Thyroid gland (tissue), 4 donors: ENCODE results near the gene DVL1. TPM values are rescaled to one million over a fixed set of nuclear protein-coding genes. Genes with fewer than 3 reads are reported as not detected.

Source experiments
- DNase-seq, 2 donors: peaks; one replicate each; pipeline ENCODE4 v3.0.0-alpha.2; 2019
- H3K27ac ChIP-seq, 3 donors: fragments of 200-600 bp; sonication (generic); 1 replicate in 2 of 3; 2 replicates in 1 of 3; pipeline ENCODE4 v1.5.1; 2016 to 2019; ENCODE audit warnings: mild to moderate bottlenecking in 1 of 3, moderate library complexity in 1 of 3
- H3K27me3 ChIP-seq: fragments of 200-600 bp; sonication (generic); one replicate; pipeline ENCODE4 v1.5.1; 2019
- H3K36me3 ChIP-seq, 2 donors: fragments of 200-600 bp; sonication (generic); one replicate each; pipeline ENCODE4 v1.5.1; 2016 to 2019
- H3K4me1 ChIP-seq, 2 donors: fragments of 200-600 bp; sonication (generic); one replicate each; pipeline ENCODE4 v1.5.1; 2017 to 2019
- H3K4me3 ChIP-seq, 3 donors: fragments of 200-600 bp; sonication (generic); replicated peaks in 1 of 3; 1 replicate in 2 of 3; 2 replicates in 1 of 3; pipeline ENCODE4 v1.5.1; 2016; ENCODE audit warnings: mild to moderate bottlenecking in 1 of 3
- H3K9me3 ChIP-seq: fragments of 200-600 bp; sonication (generic); one replicate; pipeline ENCODE4 v1.5.1; 2017
- POLR2A ChIP-seq, 2 donors: fragments of 450-650 bp; IDR thresholded peaks; one replicate each; pipeline ENCODE4 v1.6.1; 2017; ENCODE audit warnings: antibody characterized with exemption in 2 of 2, mild to moderate bottlenecking in 2 of 2, moderate library complexity in 1 of 2
- WGBS, 2 donors: methylation state at CpG; one replicate each; pipeline ENCODE4 v1.1.5; 2017; 5-methylcytosine and 5-hydroxymethylcytosine counted together
- intact Hi-C: fragments of 100-400 bp; cut with DNase I; formaldehyde crosslinking; loops from one replicate; pipeline ENCODE4 v1.15.1; 2023
- total RNA-seq, 4 donors: library from RNA; depleted of rRNA; stranded (reverse); fragments of >200 nt; gene quantifications; one replicate each; pipeline ENCODE4 v1.2.3, GENCODE V29; 2016
- TF ChIP-seq, protein P1 (sequence below), 6 experiments: fragments of 200-600 bp in 3 of 6; fragments of 450-650 bp in 3 of 6; sonication (generic) in 3 of 6; IDR thresholded peaks; one replicate each; pipeline ENCODE4 v1.5.1; 2016 to 2019; ENCODE audit warnings: antibody characterized with exemption in 6 of 6, mild to moderate bottlenecking in 2 of 6, inconsistent platforms in 1 of 6, moderate library complexity in 1 of 6

DVL1 gene
- total RNA-seq, 4 donors from 2014 or later, result 46.6 to 79.4 (median 61.7) TPM

DNA sequence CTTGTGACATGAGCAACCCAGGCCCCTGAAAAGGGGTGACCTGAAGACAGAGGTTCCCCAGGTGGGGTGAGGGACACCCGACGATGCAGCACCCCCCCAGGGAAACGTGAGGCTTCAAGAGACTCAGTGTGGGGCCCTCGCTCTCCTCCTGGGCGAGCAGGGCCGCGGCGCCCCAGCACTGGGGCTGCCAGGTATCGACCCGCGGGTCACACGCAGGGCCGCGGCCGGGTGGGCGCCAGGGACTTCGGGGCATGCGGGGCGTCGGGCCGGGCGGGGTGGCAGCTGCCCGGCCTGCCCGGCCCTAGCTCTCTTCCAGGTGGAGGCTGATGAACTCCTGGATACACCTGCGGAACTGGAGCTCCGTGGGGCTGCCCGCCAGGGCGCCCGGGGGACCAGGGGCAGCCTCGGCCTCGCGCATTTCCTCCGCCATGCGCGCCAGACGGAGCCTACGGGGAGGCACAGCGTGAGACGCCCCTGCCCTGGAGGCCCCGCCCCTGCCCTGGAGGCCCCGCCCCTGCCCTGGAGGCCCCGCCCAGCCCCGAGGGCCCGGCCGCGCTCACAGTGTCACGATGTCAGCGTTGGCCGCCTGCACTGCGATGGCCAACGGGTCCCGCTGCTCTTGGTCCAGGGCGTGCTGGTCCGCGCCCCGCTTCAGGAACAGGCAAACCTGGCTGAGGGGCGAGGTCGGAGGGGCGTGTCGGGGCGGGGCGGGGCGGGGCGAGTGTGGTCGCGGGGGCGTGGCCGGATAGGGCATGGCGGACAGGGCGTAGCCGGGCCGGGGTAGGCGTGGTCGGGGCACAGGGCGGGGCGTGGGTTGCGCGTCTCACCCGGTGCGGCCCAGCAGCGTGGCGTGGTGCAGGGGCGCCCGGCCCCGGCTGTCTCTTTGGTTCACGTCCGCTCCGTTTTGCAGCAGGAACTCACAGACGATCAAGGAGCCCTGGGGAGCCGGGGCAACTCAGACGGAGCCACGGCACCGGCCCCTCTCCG, 55.7 kb downstream of the DVL1 start:
- WGBS, 2 donors, result 88 to 91% methylated on average over 15 to 41 of the region's 94 CpGs
- peaks cover 6 to 9% of the 10 kb centered on the region in 2 donors for H3K4me1 ChIP-seq
- H3K9me3 ChIP-seq, result no peaks in the 10 kb centered on the region
- no peak for DNase-seq
- H3K27ac ChIP-seq, result no peak overlapping the region
- H3K36me3 ChIP-seq, result peaks cover 0 to 4% of the 10 kb centered on the region in 2 donors
- TF ChIP-seq POLR2A (IDR thresholded peaks at IDR 0.05), result no peak
- TF ChIP-seq, protein P1, sequence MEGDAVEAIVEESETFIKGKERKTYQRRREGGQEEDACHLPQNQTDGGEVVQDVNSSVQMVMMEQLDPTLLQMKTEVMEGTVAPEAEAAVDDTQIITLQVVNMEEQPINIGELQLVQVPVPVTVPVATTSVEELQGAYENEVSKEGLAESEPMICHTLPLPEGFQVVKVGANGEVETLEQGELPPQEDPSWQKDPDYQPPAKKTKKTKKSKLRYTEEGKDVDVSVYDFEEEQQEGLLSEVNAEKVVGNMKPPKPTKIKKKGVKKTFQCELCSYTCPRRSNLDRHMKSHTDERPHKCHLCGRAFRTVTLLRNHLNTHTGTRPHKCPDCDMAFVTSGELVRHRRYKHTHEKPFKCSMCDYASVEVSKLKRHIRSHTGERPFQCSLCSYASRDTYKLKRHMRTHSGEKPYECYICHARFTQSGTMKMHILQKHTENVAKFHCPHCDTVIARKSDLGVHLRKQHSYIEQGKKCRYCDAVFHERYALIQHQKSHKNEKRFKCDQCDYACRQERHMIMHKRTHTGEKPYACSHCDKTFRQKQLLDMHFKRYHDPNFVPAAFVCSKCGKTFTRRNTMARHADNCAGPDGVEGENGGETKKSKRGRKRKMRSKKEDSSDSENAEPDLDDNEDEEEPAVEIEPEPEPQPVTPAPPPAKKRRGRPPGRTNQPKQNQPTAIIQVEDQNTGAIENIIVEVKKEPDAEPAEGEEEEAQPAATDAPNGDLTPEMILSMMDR (IDR thresholded peaks at IDR 0.05), result no peak
- H3K4me3 ChIP-seq, result no peak overlapping the region
- no peaks in the 10 kb centered on the region for H3K27me3 ChIP-seq
- intact Hi-C loops, result loop anchor here (10.0 kb wide), 1 partner anchor 319 kb away; no protein-coding TSS in a partner anchor

GRCh38 chr1:1292851-1293250, 56.4 kb downstream of the DVL1 start:
- Histone ChIP-seq H3K4me3 (no peak overlapping the region), H3K27ac (no peak overlapping the region), H3K9me3 (no peaks in the 10 kb centered on the region), H3K27me3 (no peaks in the 10 kb centered on the region), H3K36me3 (peaks cover 0 to 3% of the 10 kb centered on the region in 2 donors), H3K4me1 (peaks cover 6 to 9% of the 10 kb centered on the region in 2 donors)
- intact Hi-C loops, result loop anchor here (10.0 kb wide), 1 partner anchor 318 kb away; no protein-coding TSS in a partner anchor
- DNase-seq, result no peak
- TF ChIP-seq POLR2A (IDR thresholded peaks at IDR 0.05), result no peak
- TF ChIP-seq, protein P1 (IDR thresholded peaks at IDR 0.05), result no peak
- WGBS, 2 donors, result 92 to 95% methylated on average over 13 to 17 of the region's 18 CpGs

GRCh38 chr1:1292442-1292779, 56.8 kb downstream of the DVL1 start:
- intact Hi-C loops, result loop anchor here (10.0 kb wide), 1 partner anchor 318 kb away; no protein-coding TSS in a partner anchor

GRCh38 chr1:1291548-1292441, 57.4 kb downstream of the DVL1 start:
- peak; percentile 86 to 89 for DNase-seq
- H3K4me1 ChIP-seq, result peaks cover 6 to 9% of the 10 kb centered on the region in 2 donors
- H3K27ac ChIP-seq, result no peak overlapping the region
- 43 to 49% methylated on average over 6 to 21 of the region's 45 CpGs for WGBS, 2 donors
- H3K27me3 ChIP-seq, result no peaks in the 10 kb centered on the region
- intact Hi-C loops, result loop anchor here (2.0 to 10.0 kb wide), 2 partner anchors 169 to 317 kb away; no protein-coding TSS in a partner anchor
- TF ChIP-seq, protein P1 (IDR thresholded peaks at IDR 0.05), result peak; percentile 35 to 88 (median 73)
- no peak for TF ChIP-seq POLR2A (IDR thresholded peaks at IDR 0.05)
- no peaks in the 10 kb centered on the region for H3K9me3 ChIP-seq
- H3K4me3 ChIP-seq, result no peak overlapping the region
- no peaks in the 10 kb centered on the region for H3K36me3 ChIP-seq

More at GRCh38 chr1:1292442-1292779, 56.8 kb downstream of the DVL1 start:
- Histone ChIP-seq H3K27ac (no peak overlapping the region), H3K4me1 (peaks cover 6 to 9% of the 10 kb centered on the region in 2 donors), H3K27me3 (no peaks in the 10 kb centered on the region), H3K36me3 (no peaks in the 10 kb centered on the region), H3K9me3 (no peaks in the 10 kb centered on the region), H3K4me3 (no peak overlapping the region)
- 89 to 96% methylated on average over 8 to 9 of the region's 9 CpGs for WGBS, 2 donors
- TF ChIP-seq POLR2A (IDR thresholded peaks at IDR 0.05), result no peak
- no peak for DNase-seq

DNA sequence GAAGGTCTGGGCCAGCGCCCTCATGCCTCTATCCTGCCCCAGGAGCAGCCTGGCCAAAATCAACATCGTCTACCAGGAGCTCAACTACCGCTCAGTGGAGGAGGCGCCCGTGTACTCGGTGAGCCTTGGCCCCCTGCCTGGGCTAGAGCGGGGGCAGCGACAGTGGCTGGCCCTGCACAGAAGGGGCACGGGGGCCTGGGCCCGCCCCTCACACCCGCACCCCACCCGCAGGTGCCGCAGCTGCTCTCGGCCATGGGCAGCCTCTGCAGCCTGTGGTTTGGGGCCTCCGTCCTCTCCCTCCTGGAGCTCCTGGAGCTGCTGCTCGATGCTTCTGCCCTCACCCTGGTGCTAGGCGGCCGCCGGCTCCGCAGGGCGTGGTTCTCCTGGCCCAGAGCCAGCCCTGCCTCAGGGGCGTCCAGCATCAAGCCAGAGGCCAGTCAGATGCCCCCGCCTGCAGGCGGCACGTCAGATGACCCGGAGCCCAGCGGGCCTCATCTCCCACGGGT, 58.1 kb downstream of the DVL1 start:
- H3K27ac ChIP-seq, result no peak overlapping the region
- no peak overlapping the region for H3K4me3 ChIP-seq
- peaks cover 6 to 9% of the 10 kb centered on the region in 2 donors for H3K4me1 ChIP-seq
- no peaks in the 10 kb centered on the region for H3K27me3 ChIP-seq
- DNase-seq, result no peak
- H3K36me3 ChIP-seq, result no peaks in the 10 kb centered on the region
- no peak for TF ChIP-seq POLR2A (IDR thresholded peaks at IDR 0.05)
- TF ChIP-seq, protein P1 (IDR thresholded peaks at IDR 0.05), result no peak
- WGBS, 2 donors, result 15 to 28% methylated on average over 6 to 7 of the region's 28 CpGs
- intact Hi-C loops, result loop anchor here (2.0 to 10.0 kb wide), 2 partner anchors 168 to 316 kb away; no protein-coding TSS in a partner anchor
- no peaks in the 10 kb centered on the region for H3K9me3 ChIP-seq
